Activated CD8-positive, alpha-beta memory T cell treated with anti-CD3 and anti-CD28 coated beads for 36 hours (primary cell): ENCODE results near the gene CDX2. TPM values are rescaled to one million over a fixed set of nuclear protein-coding genes. Genes with fewer than 3 reads are reported as not detected.

Experiments
- CTCF ChIA-PET: fragments of 350-600 bp; sonication (Branson Sonifier 250); formaldehyde crosslinking; loops from one replicate; lab custom pipeline; 2021; ENCODE audit warnings: antibody characterized with exemption; lab: Charles Lee
- POLR2A ChIA-PET: fragments of 350-600 bp; sonication (Branson Sonifier 250); formaldehyde crosslinking; loops from one replicate; lab custom pipeline; 2021; ENCODE audit warnings: antibody characterized with exemption; lab: Charles Lee
- total RNA-seq, 2 experiments: library from RNA; stranded (reverse); gene quantifications; one replicate each; pipeline ENCODE4 v1.2.3, GENCODE V29; 2021

The CDX2 gene
- total RNA-seq, 2 experiments from 2014 or later = not detected

- POLR2A ChIA-PET = no interaction called here
- CTCF ChIA-PET = interaction anchor here (0.9 kb wide), 1 partner anchor 27 kb away, joined by 4 read pairs; no protein-coding TSS in a partner anchor
These were observed 11.3 kb upstream of the CDX2 start for GRCh38 chr13:27980280-27980998.

- CTCF ChIA-PET = interaction anchor here (0.9 kb wide), 1 partner anchor 27 kb away, joined by 4 read pairs; no protein-coding TSS in a partner anchor
- POLR2A ChIA-PET = no interaction called here
These were observed 10.7 kb upstream of the CDX2 start for GRCh38 chr13:27979765-27980279.

- POLR2A ChIA-PET = no interaction called here
These were observed 10.0 kb upstream of the CDX2 start for GRCh38 chr13:27979001-27979643.

GRCh38 chr13:27978301-27978968 is 9.3 kb upstream of the CDX2 start:
- ChIA-PET POLR2A (interaction anchor here (0.5 kb wide), 1 partner anchor 98 kb away, joined by 3 read pairs; no protein-coding TSS in a partner anchor), CTCF (no interaction called here)

More at GRCh38 chr13:27979001-27979643, 10.0 kb upstream of the CDX2 start:
- CTCF ChIA-PET = no interaction called here

GRCh38 chr13:27977476-27978300 is 8.6 kb upstream of the CDX2 start:
- POLR2A ChIA-PET = interaction anchor here (0.5 kb wide), 1 partner anchor 98 kb away, joined by 3 read pairs; no protein-coding TSS in a partner anchor
- CTCF ChIA-PET = interaction anchor here (0.9 kb wide), 1 partner anchor 151 kb away, joined by 4 read pairs; no protein-coding TSS in a partner anchor

- CTCF ChIA-PET = interaction anchor here (1.2 to 2.3 kb wide), 4 partner anchors 7 to 150 kb away, joined by 3 to 15 read pairs (median 6); no protein-coding TSS in a partner anchor
- POLR2A ChIA-PET = interaction anchor here (0.5 kb wide), 1 partner anchor 150 kb away, joined by 3 read pairs; no protein-coding TSS in a partner anchor
These were observed 7.4 kb upstream of the CDX2 start for GRCh38 chr13:27976362-27977091.

- ChIA-PET CTCF (interaction anchor here (0.8 to 2.3 kb wide), 6 partner anchors 8 to 149 kb away, joined by 3 to 15 read pairs (median 4); partner anchors contain the start of gene URAD), POLR2A (no interaction called here)
These were observed 6.6 kb upstream of the CDX2 start for GRCh38 chr13:27975564-27976361.

- CTCF ChIA-PET = no interaction called here
These were observed 5.0 kb upstream of the CDX2 start for GRCh38 chr13:27973961-27974662.

GRCh38 chr13:27973291-27973690 is 4.2 kb upstream of the CDX2 start:
- ChIA-PET CTCF (no interaction called here), POLR2A (no interaction called here)

More at GRCh38 chr13:27973961-27974662, 5.0 kb upstream of the CDX2 start:
- POLR2A ChIA-PET = no interaction called here

GRCh38 chr13:27972478-27972820 is 3.3 kb upstream of the CDX2 start:
- POLR2A ChIA-PET = no interaction called here
- CTCF ChIA-PET = no interaction called here

- CTCF ChIA-PET = interaction anchor here (1.3 kb wide), 1 partner anchor 18 kb away, joined by 3 read pairs; no protein-coding TSS in a partner anchor
These were observed 2.8 kb upstream of the CDX2 start for GRCh38 chr13:27971776-27972477.

GRCh38 chr13:27971236-27971645 is 2.1 kb upstream of the CDX2 start:
- ChIA-PET POLR2A (no interaction called here), CTCF (interaction anchor here (1.3 kb wide), 1 partner anchor 17 kb away, joined by 3 read pairs; no protein-coding TSS in a partner anchor)

More at GRCh38 chr13:27971776-27972477, 2.8 kb upstream of the CDX2 start:
- POLR2A ChIA-PET = no interaction called here

- CTCF ChIA-PET = interaction anchor here (0.8 to 1.3 kb wide), 2 partner anchors 16 to 17 kb away, joined by 3 to 4 read pairs; no protein-coding TSS in a partner anchor
- POLR2A ChIA-PET = no interaction called here
These were observed 1.5 kb upstream of the CDX2 start for GRCh38 chr13:27970382-27971235.

- ChIA-PET POLR2A (no interaction called here), CTCF (interaction anchor here (0.8 to 1.1 kb wide), 2 partner anchors 16 to 17 kb away, joined by 3 to 4 read pairs; no protein-coding TSS in a partner anchor)
These were observed 733 bp upstream of the CDX2 start for GRCh38 chr13:27969866-27970229.
